WI38 (cell line): Measurements from ENCODE around the gene FLOT2.

ENCODE experiments used
- H3K4me3 ChIP-seq: 2 replicates; pipeline ENCODE4 v1.5.1; 2011; ENCODE audit warnings: low read depth, mild to moderate bottlenecking, control low read depth, low read length
- TF ChIP-seq, protein P1 (sequence below): IDR thresholded peaks from 2 replicates; pipeline ENCODE4 v1.5.1; 2012; ENCODE audit warnings: low read depth, mild to moderate bottlenecking, control low read depth, low read length

FLOT2 gene

GRCh38 chr17:28883967-28884702, 13.4 kb downstream of the FLOT2 start:
- H3K4me3 ChIP-seq, result no peak overlapping the region
- TF ChIP-seq, protein P1, sequence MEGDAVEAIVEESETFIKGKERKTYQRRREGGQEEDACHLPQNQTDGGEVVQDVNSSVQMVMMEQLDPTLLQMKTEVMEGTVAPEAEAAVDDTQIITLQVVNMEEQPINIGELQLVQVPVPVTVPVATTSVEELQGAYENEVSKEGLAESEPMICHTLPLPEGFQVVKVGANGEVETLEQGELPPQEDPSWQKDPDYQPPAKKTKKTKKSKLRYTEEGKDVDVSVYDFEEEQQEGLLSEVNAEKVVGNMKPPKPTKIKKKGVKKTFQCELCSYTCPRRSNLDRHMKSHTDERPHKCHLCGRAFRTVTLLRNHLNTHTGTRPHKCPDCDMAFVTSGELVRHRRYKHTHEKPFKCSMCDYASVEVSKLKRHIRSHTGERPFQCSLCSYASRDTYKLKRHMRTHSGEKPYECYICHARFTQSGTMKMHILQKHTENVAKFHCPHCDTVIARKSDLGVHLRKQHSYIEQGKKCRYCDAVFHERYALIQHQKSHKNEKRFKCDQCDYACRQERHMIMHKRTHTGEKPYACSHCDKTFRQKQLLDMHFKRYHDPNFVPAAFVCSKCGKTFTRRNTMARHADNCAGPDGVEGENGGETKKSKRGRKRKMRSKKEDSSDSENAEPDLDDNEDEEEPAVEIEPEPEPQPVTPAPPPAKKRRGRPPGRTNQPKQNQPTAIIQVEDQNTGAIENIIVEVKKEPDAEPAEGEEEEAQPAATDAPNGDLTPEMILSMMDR, result no peak

- TF ChIP-seq, protein P1, result no peak
- H3K4me3 ChIP-seq, result no peak overlapping the region
Observed at GRCh38 chr17:28882154-28882895, 15.2 kb downstream of the FLOT2 start.

GRCh38 chr17:28881533-28882056, 15.9 kb downstream of the FLOT2 start:
- H3K4me3 ChIP-seq, result no peak overlapping the region
- TF ChIP-seq, protein P1, result no peak

DNA sequence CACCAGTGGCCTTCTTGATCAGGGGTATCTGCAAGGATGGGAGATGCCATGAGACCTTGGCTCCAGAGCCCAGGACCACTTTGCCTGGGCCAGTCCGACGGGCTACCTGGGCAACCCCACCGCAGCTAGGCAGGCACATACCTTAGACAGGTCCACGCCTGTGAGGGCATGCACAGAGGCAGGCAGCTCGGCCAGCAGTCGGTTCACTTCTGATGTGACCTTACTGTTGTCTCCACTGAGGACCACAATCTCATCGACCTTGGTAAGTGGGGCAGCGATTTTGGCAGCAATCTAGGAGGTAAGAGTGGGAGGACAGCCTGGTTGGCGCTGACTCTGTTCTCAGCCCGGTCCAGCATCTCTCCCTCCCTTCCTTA, 17.0 kb downstream of the FLOT2 start:
- H3K4me3 ChIP-seq, result no peak overlapping the region
- TF ChIP-seq, protein P1, result no peak

- no peak overlapping the region for H3K4me3 ChIP-seq
- TF ChIP-seq, protein P1, result no peak
Observed at GRCh38 chr17:28879886-28880571, 17.5 kb downstream of the FLOT2 start.

DNA sequence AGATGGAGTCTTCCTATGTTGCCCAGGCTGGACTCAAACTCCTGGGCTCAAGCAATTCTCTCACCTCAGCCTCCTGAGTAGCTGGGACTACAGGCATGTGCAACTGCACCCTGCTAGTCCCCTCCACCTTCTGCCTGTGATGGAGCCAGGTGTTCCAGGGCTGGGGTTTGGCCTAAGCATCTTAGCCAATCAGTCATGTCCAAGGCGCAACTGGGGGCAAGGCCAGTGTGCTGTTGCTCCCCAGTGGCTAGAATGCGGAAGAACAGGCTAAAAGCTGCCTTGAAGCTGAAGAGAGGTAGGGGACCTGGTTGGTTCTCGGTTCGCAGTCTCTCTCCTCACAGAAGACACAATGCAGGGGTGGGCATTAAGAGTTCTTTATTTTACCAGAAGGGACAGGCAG, 18.6 kb downstream of the FLOT2 start:
- H3K4me3 ChIP-seq, result no peak overlapping the region
- TF ChIP-seq, protein P1, result peak; percentile 44
